Measurements from ENCODE around the gene TMEM255B.

GRCh38 chr13:113838711-113839201, 79.7 kb downstream of the TMEM255B start:
- TF ChIP-seq, protein P1, sequence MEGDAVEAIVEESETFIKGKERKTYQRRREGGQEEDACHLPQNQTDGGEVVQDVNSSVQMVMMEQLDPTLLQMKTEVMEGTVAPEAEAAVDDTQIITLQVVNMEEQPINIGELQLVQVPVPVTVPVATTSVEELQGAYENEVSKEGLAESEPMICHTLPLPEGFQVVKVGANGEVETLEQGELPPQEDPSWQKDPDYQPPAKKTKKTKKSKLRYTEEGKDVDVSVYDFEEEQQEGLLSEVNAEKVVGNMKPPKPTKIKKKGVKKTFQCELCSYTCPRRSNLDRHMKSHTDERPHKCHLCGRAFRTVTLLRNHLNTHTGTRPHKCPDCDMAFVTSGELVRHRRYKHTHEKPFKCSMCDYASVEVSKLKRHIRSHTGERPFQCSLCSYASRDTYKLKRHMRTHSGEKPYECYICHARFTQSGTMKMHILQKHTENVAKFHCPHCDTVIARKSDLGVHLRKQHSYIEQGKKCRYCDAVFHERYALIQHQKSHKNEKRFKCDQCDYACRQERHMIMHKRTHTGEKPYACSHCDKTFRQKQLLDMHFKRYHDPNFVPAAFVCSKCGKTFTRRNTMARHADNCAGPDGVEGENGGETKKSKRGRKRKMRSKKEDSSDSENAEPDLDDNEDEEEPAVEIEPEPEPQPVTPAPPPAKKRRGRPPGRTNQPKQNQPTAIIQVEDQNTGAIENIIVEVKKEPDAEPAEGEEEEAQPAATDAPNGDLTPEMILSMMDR (IDR thresholded peaks at IDR 0.05): no peak
- TF ChIP-seq POLR2A (IDR thresholded peaks at IDR 0.05): no peak

Data from Peyer's patch (tissue), 4 donors.